Large intestine (tissue), 3 donors: ENCODE data around the gene TMEM145. TPM values are rescaled to one million over a fixed set of nuclear protein-coding genes. Genes with fewer than 3 reads are reported as not detected.

Source experiments
- DNase-seq, 2 donors: peaks; one replicate each; pipeline versions ENCODE4 v3.0.0 to v3.0.0-alpha.2; 2013
- H3K27ac ChIP-seq: one replicate; pipeline ENCODE4 v1.5.1; 2013; ENCODE audit warnings: low read length
- H3K27me3 ChIP-seq: 2 replicates; pipeline ENCODE4 v1.6.1; 2013; ENCODE audit warnings: low read length; ENCODE audit not compliant: control insufficient read depth, insufficient read depth
- H3K36me3 ChIP-seq: 2 replicates; pipeline ENCODE4 v1.6.1; 2013; ENCODE audit warnings: low read length; ENCODE audit not compliant: control insufficient read depth, insufficient read depth
- H3K4me1 ChIP-seq: one replicate; pipeline ENCODE4 v1.6.1; 2013; ENCODE audit warnings: low read length; ENCODE audit not compliant: control insufficient read depth, insufficient read depth
- H3K4me3 ChIP-seq: one replicate; pipeline ENCODE4 v1.5.1; 2013; ENCODE audit warnings: low read length
- H3K9me3 ChIP-seq: one replicate; pipeline ENCODE4 v1.6.1; 2013; ENCODE audit warnings: mild to moderate bottlenecking, low read depth, low read length, moderate library complexity; ENCODE audit not compliant: control insufficient read depth
- WGBS: methylation state at CpG from one replicate; pipeline ENCODE4 v1.1.5; 2013; ENCODE audit warnings: low lambda C conversion rate; ENCODE audit not compliant: insufficient coverage; 5-methylcytosine and 5-hydroxymethylcytosine counted together
- polyA plus RNA-seq: library from polyadenylated mRNA; unstranded; fragments of 120-200 nt; gene quantifications from one replicate; pipeline ENCODE4 v1.2.1, GENCODE V29; 2013

Gene TMEM145
- polyA plus RNA-seq, 1 donor: 3.3 TPM

DNA sequence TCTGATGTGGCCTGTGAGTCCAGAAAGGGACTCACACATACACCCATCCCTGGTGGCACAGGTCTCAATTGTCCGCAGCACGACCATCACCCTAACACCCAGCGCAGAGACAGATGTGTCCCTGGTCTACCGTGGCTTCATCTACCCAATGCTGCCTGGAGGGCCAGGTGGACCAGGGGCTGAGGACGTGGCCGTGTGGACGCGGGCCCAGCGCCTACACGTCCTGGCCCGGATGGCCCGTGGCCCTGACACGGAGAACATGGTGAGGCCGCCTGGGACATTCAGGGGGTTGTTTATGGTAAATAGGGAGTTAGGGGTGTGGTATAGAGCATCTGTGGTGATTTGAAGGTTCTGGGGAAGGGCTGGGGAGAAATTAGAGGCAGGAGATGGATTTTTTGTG, 35.1 kb downstream of the TMEM145 start:
- WGBS: no CpG with 5 or more reads among the region's 14 CpGs
- H3K36me3 ChIP-seq: peaks cover 58% of the 10 kb centered on the region
- H3K27ac ChIP-seq: no peak overlapping the region
- no peaks in the 10 kb centered on the region for H3K9me3 ChIP-seq
- DNase-seq: no peak
- no peaks in the 10 kb centered on the region for H3K4me1 ChIP-seq
- no peak overlapping the region for H3K4me3 ChIP-seq
- no peaks in the 10 kb centered on the region for H3K27me3 ChIP-seq

DNA sequence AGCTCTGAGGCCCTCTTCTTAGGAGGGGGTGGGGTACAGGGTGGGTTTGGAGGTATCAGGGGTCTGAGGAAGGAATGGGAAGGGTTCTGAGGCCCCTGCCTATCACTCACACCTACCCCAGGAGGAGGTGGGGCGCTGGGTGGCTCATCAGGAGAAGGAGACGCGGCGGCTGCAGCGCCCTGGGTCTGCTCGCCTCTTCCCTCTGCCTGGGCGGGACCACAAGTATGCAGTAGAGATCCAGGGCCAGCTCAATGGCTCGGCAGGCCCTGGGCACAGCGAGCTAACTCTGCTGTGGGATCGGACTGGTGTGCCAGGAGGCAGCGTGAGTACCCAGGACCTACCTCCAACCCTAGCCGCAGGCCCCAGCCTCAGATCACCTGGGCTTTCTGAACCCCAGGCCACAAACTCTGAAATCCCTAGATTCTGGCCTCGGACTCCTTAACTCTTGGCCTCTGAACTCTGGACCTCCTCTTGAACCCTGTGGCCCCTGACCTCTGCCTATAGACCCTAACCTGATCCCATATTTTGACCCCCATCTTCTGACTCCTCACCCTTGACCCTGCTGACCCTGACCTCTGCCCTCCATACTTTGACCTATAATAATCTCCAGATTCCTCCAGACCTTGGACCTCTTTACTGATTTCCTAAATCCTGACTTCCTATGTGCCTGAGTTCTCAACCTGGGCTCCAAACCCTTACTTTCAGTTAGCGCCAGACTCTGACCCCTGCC, 36.4 kb downstream of the TMEM145 start:
- no peak overlapping the region for H3K4me3 ChIP-seq
- DNase-seq: no peak
- no peak overlapping the region for H3K27ac ChIP-seq
- no peaks in the 10 kb centered on the region for H3K9me3 ChIP-seq
- WGBS: no CpG with 5 or more reads among the region's 14 CpGs
- no peaks in the 10 kb centered on the region for H3K4me1 ChIP-seq
- peaks cover 63% of the 10 kb centered on the region for H3K36me3 ChIP-seq
- H3K27me3 ChIP-seq: no peaks in the 10 kb centered on the region

DNA sequence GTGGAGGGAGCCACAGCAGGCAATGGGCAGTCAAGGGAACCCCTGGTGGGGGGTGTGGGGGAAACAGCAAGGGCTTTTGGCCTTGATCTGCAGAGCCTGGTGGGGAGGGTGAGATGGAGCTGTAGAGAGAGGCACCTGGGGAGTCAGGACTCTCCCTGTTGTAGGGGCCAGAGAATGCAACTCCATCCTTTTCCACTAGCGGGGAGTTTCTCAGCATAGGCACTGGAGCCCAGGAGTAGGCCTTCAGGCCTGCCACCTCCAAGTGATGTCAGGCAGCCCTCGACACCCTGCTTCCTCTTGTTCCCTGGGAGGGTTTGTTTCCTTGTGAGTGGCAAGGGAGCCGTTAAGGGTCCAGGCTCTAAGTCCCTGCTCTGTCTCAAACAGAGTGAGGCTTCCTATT, 37.3 kb downstream of the TMEM145 start:
- Histone ChIP-seq H3K9me3 (no peaks in the 10 kb centered on the region), H3K36me3 (peaks cover 64% of the 10 kb centered on the region), H3K4me1 (no peaks in the 10 kb centered on the region), H3K27me3 (no peaks in the 10 kb centered on the region), H3K4me3 (no peak overlapping the region), H3K27ac (no peak overlapping the region)
- DNase-seq: no peak
- WGBS: no CpG with 5 or more reads among the region's 3 CpGs

DNA sequence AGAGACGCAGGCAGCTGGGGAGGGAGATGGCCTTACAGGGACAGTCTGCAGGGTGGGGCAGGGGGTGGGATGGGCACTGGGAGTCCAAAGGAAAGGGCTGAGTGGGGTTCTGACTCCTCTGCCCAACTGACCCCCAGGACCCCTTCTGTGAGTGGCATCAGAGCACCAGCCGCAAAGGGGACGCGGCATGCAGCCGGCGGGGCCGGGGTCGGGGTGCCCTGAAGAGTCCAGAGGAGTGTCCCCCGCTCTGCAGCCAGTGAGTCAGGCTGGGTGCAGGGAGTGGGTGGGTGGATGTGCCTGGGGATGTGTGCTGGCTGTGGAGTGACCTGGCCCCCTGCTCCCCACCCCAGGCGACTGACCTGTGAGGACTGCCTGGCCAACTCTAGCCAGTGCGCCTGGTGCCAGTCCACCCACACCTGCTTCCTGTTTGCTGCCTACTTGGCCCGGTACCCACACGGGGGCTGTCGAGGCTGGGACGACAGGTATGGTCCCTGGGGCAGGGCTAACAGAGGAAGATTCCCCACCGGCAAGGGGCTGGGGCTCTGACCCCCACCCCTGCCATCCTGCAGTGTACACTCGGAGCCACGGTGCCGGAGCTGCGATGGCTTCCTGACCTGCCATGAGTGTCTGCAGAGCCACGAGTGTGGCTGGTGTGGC, 38.1 kb downstream of the TMEM145 start:
- H3K9me3 ChIP-seq: no peaks in the 10 kb centered on the region
- peaks cover 70% of the 10 kb centered on the region for H3K36me3 ChIP-seq
- H3K4me3 ChIP-seq: no peak overlapping the region
- H3K27ac ChIP-seq: no peak overlapping the region
- H3K27me3 ChIP-seq: no peaks in the 10 kb centered on the region
- WGBS: no CpG with 5 or more reads among the region's 21 CpGs
- H3K4me1 ChIP-seq: no peaks in the 10 kb centered on the region
- DNase-seq: no peak

DNA sequence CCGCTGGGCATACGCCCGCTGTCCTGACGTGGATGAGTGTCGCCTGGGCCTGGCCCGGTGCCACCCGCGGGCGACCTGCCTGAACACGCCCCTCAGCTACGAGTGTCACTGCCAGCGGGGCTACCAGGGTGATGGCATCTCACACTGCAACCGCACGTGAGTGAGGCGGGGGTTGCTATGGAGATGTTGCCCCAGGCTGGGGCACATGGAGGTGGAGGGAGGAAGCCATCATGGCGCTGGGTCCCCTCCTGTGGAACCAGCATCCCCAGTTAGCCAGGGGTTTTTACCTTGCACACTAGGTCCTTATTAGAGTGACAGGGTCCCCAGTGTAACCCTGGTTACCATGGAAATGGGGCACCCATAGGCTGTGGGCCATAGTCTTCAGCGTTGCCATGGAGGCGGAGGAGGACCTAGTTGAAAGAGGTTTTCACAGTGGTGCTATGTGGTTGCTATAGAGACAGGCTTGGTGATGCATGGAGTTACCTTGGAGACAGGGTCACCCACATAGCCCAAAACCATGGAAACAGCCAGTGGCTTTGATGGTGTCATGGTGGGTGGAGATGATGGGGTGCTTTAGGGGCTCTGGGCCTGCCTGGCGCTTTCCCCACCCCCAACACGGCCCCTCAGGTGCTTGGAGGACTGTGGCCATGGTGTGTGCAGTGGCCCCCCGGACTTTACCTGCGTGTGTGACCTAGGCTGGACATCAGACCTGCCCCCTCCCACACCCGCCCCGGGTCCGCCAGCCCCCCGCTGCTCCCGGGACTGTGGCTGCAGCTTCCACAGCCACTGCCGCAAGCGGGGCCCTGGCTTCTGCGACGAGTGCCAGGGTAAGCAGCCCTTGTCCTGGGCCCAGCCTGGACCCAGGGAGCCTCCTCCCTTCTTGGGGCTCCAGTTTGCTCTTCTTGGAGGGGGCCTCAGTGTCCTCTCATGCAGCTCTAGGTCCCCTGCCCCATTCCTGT, 39.5 kb downstream of the TMEM145 start:
- Histone ChIP-seq H3K27me3 (no peaks in the 10 kb centered on the region), H3K27ac (no peak overlapping the region), H3K36me3 (peaks cover 83% of the 10 kb centered on the region), H3K4me1 (no peaks in the 10 kb centered on the region), H3K9me3 (no peaks in the 10 kb centered on the region), H3K4me3 (no peak overlapping the region)
- WGBS: no CpG with 5 or more reads among the region's 31 CpGs
- no peak for DNase-seq

DNA sequence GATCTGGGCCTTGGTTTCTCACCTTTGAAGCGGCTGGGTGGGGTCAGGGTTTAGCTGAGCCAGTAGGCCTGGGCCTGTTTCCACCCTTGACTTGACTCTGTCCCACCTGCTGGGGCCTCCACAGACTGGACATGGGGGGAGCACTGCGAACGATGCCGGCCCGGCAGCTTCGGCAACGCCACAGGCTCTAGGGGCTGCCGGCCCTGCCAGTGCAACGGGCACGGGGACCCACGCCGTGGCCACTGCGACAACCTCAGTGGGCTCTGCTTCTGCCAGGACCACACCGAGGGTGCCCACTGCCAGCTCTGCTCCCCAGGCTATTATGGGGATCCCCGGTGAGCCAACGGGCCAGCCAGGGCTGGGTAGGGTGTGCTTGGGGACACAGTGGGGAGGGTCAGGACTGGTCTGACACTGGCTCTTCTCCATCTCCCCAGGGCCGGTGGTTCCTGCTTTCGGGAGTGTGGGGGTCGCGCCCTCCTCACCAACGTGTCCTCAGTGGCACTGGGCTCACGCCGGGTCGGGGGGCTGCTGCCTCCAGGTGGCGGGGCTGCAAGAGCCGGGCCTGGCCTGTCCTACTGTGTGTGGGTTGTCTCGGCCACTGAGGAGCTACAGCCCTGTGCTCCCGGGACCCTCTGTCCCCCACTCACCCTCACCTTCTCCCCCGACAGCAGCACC, 40.4 kb downstream of the TMEM145 start:
- peaks cover 84% of the 10 kb centered on the region for H3K36me3 ChIP-seq
- DNase-seq: no peak
- no CpG with 5 or more reads among the region's 29 CpGs for WGBS
- H3K27ac ChIP-seq: no peak overlapping the region
- H3K27me3 ChIP-seq: no peaks in the 10 kb centered on the region
- H3K4me3 ChIP-seq: no peak overlapping the region
- H3K4me1 ChIP-seq: peaks cover 5% of the 10 kb centered on the region
- H3K9me3 ChIP-seq: no peaks in the 10 kb centered on the region

DNA sequence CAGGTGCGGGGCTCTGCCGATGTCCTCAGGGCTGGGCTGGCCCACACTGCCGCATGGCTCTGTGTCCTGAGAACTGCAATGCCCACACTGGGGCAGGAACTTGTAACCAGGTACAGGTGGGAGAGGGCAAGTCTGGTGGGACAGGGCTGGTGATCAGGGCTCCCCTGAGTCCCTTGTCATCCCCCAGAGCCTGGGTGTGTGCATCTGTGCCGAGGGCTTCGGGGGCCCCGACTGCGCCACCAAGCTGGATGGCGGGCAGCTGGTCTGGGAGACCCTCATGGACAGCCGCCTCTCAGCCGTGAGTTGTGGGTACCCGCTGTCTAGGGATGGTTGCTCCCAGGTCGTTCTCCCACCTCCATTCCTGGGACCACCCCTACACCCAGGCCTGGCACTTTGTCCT, 42.8 kb downstream of the TMEM145 start:
- no peak for DNase-seq
- WGBS: no CpG with 5 or more reads among the region's 12 CpGs
- H3K36me3 ChIP-seq: peaks cover 79% of the 10 kb centered on the region
- H3K4me1 ChIP-seq: peaks cover 5% of the 10 kb centered on the region
- H3K27me3 ChIP-seq: no peaks in the 10 kb centered on the region
- H3K27ac ChIP-seq: no peak overlapping the region
- no peaks in the 10 kb centered on the region for H3K9me3 ChIP-seq
- no peak overlapping the region for H3K4me3 ChIP-seq

DNA sequence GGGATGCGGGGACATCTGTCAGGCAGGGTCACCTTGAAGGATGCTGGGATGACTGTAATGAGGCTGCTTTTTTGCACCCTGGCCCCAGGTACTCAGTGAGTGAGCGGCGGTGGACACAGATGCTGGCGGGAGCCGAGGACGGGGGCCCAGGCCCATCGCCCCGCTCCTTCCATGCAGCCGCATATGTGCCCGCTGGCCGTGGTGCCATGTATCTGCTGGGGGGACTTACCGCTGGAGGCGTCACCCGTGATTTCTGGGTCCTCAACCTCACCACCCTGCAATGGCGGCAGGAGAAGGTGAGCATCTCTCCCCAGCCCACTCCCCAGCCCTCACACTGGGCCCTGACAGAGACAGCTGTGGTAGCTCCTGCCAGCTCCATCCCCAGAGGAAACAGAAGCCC, 43.6 kb downstream of the TMEM145 start:
- WGBS: no CpG with 5 or more reads among the region's 15 CpGs
- H3K36me3 ChIP-seq: peaks cover 79% of the 10 kb centered on the region

DNA sequence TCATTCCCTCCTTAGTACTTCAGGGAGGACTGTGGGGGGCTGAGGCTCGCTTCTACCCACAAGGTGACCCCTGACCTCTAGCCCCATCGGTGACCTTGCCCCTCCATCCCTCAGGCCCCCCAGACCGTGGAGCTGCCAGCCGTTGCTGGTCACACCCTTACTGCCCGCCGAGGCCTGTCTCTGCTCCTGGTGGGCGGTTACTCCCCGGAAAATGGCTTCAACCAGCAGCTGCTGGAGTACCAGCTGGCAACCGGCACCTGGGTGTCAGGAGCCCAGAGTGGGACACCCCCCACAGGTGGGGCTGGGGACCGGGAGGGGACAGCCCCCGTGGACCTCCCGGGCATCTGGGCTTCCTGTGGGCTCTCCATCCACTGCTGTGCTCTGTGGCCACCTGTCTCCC, 44.2 kb downstream of the TMEM145 start:
- WGBS: no CpG with 5 or more reads among the region's 12 CpGs
- H3K36me3 ChIP-seq: peaks cover 80% of the 10 kb centered on the region

More for the DNA sequence above, 43.6 kb downstream of the TMEM145 start:
- Histone ChIP-seq H3K27ac (no peak overlapping the region), H3K27me3 (no peaks in the 10 kb centered on the region), H3K4me3 (no peak overlapping the region), H3K9me3 (no peaks in the 10 kb centered on the region), H3K4me1 (peaks cover 5% of the 10 kb centered on the region)
- no peak for DNase-seq

More for the DNA sequence above, 44.2 kb downstream of the TMEM145 start:
- H3K4me1 ChIP-seq: peaks cover 5% of the 10 kb centered on the region
- H3K27me3 ChIP-seq: no peaks in the 10 kb centered on the region
- peaks cover under 1% of the 10 kb centered on the region for H3K9me3 ChIP-seq
- DNase-seq: no peak
- H3K27ac ChIP-seq: no peak overlapping the region
- no peak overlapping the region for H3K4me3 ChIP-seq
